PC-9 (cell line): Measurements from ENCODE around the gene MTHFD1.

Source experiments
- CTCF ChIP-seq: fragments of 200-600 bp; sonication (generic); conservative IDR thresholded peaks from 2 replicates; pipeline ENCODE4 v1.6.1; 2017; ENCODE audit warnings: mixed run types, antibody characterized with exemption, mild to moderate bottlenecking, moderate library complexity
- EZH2 ChIP-seq: fragments of 200-600 bp; sonication (generic); IDR thresholded peaks from 2 replicates; pipeline ENCODE4 v1.8.0; 2017; ENCODE audit warnings: antibody characterized with exemption, low read depth

GRCh38 chr14:64411001-64411400, 22.8 kb downstream of the MTHFD1 start:
- no peak for TF ChIP-seq CTCF
- TF ChIP-seq EZH2: no peak
